SK-N-MC (cell line): ENCODE results near the gene DVL1.

Source experiments
- EZH2 ChIP-seq: fragments of 200-600 bp; sonication (generic); IDR thresholded peaks from one replicate; pipeline ENCODE4 v1.6.1; 2017; ENCODE audit warnings: antibody characterized with exemption
- POLR2AphosphoS5 ChIP-seq: IDR thresholded peaks from 2 replicates; pipeline ENCODE4 v1.6.1; 2012; ENCODE audit warnings: mild to moderate bottlenecking, low read depth, low read length, borderline replicate concordance

DNA sequence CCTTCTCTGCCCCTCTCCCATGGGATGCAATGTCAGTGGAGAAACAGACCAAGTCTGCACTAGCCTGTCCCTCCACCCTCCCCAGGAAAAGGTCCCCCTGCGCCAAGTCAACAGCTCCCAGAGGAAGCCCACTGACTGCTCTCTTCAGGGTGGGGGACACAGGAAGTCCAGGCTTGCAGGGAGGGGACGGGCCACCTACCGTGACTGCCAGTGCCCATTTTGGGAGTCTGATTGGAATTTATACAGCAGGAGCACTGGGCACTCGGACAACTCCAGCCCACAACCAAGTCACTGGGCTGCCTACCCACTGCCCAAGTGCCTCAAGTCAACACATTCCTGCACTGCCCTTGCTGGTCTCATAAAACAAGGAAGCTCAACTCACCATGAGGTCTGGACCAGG, 43.8 kb upstream of the DVL1 start:
- TF ChIP-seq EZH2: no peak
- TF ChIP-seq POLR2AphosphoS5: no peak
